HL-60 (cell line): Measurements from ENCODE around the gene RARA.
"Not testable (repeated sequence)": the region's sequence is repeated elsewhere in the genome, so short reads cannot be mapped to it uniquely, and the experiment has no call there.

ENCODE experiments used
- DNase-seq, 2 experiments: peaks; one replicate each; pipeline ENCODE4 v3.0.0-alpha.2; 2010 to 2020; ENCODE audit warnings: low read depth in 1 of 2, low spot score in 1 of 2
- H3K27ac ChIP-seq: fragments of 250-450 bp; sonication (Bioruptor Pico); replicated peaks from 2 replicates; pipeline ENCODE4 v1.5.1; 2020; ENCODE audit warnings: mild to moderate bottlenecking, moderate library complexity
- H3K27me3 ChIP-seq: fragments of 250-450 bp; sonication (Bioruptor Pico); 2 replicates; pipeline ENCODE4 v1.5.1; 2021; ENCODE audit warnings: mild to moderate bottlenecking, moderate library complexity; ENCODE audit not compliant: insufficient read depth, poor library complexity, severe bottlenecking
- H3K4me3 ChIP-seq: replicated peaks from 2 replicates; pipeline ENCODE4 v1.5.1; 2011; ENCODE audit warnings: mild to moderate bottlenecking, control low read depth, low read length; ENCODE audit not compliant: insufficient read depth
- GABPA ChIP-seq: IDR thresholded peaks from 2 replicates; pipeline ENCODE4 v1.6.1; 2012; ENCODE audit warnings: low read depth
- POLR2AphosphoS5 ChIP-seq: IDR thresholded peaks from 2 replicates; pipeline ENCODE4 v1.6.1; 2012; ENCODE audit warnings: low read depth
- REST ChIP-seq: IDR thresholded peaks from 2 replicates; pipeline ENCODE4 v1.6.1; 2012; ENCODE audit warnings: low read depth; ENCODE audit not compliant: insufficient replicate concordance
- SPI1 ChIP-seq: IDR thresholded peaks from 2 replicates; pipeline ENCODE4 v1.6.1; 2012; ENCODE audit warnings: low read depth, mild to moderate bottlenecking, borderline replicate concordance
- TF ChIP-seq, protein P1 (sequence below): IDR thresholded peaks from one replicate; pipeline ENCODE4 v1.5.1; 2011; ENCODE audit warnings: low read length, control low read depth, inconsistent platforms; ENCODE audit not compliant: insufficient read depth

Gene RARA

DNA sequence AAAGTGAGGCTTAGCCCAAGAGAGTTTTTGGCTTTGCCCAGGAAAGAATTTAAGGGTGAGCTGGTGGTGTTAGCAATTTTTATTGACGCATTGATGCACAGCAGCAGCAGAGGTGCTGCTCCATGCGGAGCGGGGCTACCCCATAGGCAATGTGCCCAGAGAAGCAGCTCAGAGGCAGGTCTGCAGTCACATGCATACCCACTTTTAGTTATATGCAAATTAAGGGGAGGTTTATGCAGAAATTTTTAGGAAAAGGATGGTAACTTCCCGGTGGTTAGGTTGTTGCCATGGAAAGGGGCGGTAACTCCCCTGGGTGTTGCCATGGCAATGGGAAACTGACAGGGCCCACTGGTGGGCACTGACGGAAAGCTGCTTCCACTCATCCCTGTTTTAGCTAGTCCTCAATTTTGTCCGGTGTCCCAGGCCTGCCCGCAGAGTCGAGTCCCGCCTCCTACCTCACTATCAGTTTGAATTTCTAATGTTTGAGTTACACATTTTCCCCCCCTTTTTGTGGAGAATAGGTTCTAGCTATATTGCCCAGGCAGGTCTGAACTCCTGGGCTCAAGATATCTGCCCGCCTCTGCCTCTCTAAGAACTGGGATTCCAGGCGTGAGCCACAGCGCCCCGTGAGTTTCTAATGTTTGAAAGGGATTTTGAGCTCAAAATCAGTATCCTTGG, 66.0 kb downstream of the RARA start:
- H3K27me3 ChIP-seq = no peaks in the 10 kb centered on the region
- H3K27ac ChIP-seq = no peak overlapping the region
- H3K4me3 ChIP-seq = no peak overlapping the region
- no peak for DNase-seq
- TF ChIP-seq SPI1 (no peak), REST (no peak), GABPA (no peak), POLR2AphosphoS5 (no peak)
- TF ChIP-seq, protein P1, sequence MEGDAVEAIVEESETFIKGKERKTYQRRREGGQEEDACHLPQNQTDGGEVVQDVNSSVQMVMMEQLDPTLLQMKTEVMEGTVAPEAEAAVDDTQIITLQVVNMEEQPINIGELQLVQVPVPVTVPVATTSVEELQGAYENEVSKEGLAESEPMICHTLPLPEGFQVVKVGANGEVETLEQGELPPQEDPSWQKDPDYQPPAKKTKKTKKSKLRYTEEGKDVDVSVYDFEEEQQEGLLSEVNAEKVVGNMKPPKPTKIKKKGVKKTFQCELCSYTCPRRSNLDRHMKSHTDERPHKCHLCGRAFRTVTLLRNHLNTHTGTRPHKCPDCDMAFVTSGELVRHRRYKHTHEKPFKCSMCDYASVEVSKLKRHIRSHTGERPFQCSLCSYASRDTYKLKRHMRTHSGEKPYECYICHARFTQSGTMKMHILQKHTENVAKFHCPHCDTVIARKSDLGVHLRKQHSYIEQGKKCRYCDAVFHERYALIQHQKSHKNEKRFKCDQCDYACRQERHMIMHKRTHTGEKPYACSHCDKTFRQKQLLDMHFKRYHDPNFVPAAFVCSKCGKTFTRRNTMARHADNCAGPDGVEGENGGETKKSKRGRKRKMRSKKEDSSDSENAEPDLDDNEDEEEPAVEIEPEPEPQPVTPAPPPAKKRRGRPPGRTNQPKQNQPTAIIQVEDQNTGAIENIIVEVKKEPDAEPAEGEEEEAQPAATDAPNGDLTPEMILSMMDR = no peak

DNA sequence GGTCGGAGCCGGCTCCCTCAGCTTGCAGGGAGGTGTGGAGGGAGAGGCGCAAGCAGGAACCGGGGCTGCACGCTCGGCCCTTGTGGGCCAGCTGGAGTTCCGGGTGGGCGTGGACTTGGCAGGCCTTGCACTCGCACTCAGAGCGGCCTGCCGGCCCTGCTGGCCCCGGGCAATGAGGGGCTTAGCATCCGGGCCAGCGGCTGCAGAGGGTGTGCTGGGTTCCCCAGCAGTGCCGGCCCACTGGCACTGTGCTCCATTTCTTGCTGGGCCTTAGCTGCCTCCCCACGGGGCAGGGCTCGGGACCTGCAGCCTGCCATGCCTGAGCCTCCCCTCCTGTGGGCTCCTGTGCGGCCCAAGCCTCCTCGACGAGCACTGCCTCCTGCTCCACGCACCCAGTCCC, 66.8 kb downstream of the RARA start:
- DNase-seq, H3K4me3 ChIP-seq, H3K27me3 ChIP-seq, H3K27ac ChIP-seq: not testable (repeated sequence)

DNA sequence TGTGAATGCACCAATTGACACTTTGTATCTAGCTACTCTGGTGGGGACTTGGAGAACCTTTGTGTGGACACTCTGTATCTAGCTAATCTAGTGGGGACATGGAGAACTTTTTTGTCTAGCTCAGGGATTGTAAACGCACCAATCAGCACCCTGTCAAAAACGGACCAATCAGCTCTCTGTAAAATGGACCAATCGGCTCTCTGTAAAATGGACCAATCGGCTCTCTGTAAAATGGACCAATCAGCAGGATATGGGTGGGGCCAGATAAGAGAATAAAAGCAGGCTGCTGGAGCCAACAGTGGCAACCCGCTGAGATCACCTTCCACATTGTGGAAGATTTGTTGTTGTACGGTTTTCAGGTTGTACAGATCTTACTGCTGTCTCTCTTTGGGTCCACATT, 67.6 kb downstream of the RARA start:
- not testable (repeated sequence) for H3K27me3 ChIP-seq, H3K27ac ChIP-seq, H3K4me3 ChIP-seq
- DNase-seq = peak in 1 of 2 experiments; percentile 9

DNA sequence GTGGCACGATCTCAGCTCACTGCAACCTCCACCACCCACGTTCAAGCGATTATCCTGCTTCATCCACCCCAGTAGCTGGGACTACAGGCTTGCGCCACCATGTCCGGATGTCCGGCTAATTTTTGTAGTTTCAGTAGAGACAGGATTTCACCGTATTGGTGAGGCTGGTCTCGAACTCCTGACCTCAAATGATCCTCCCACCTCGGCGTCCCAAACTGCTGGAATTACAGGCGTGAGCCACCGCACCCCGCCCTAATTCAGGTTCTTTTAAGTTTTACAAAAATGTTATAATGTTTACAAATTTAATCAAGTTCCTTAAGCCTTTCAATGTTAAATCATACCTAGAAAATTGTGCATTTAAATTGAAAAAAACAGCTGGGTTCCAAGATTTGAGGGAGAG, 68.9 kb downstream of the RARA start:
- H3K4me3 ChIP-seq = no peak overlapping the region
- H3K27ac ChIP-seq = no peak overlapping the region
- TF ChIP-seq REST (no peak), POLR2AphosphoS5 (no peak), GABPA (no peak), SPI1 (no peak)
- TF ChIP-seq, protein P1 = no peak
- no peak for DNase-seq
- no peaks in the 10 kb centered on the region for H3K27me3 ChIP-seq

- Histone ChIP-seq H3K27me3 (no peaks in the 10 kb centered on the region), H3K27ac (no peak overlapping the region), H3K4me3 (no peak overlapping the region)
- DNase-seq = no peak
- TF ChIP-seq GABPA (no peak), SPI1 (no peak), REST (no peak), POLR2AphosphoS5 (no peak)
- TF ChIP-seq, protein P1 = no peak
Measured at GRCh38 chr17:40378966-40379365, 70.0 kb downstream of the RARA start.
